HepG2 (cell line): ENCODE data around the gene TBC1D14. TPM values are rescaled to one million over a fixed set of nuclear protein-coding genes. Genes with fewer than 3 reads are reported as not detected.
A peak's percentile ranks its signal among the peaks of the same experiment; 100 is the strongest.

Experiments used
- CERS6 ChIP-seq: sonication (generic); formaldehyde crosslinking; IDR thresholded peaks from 2 replicates; pipeline ENCODE4 v1.5.0; 2020; ENCODE audit warnings: missing genetic modification reagents
- CHCHD3 ChIP-seq: sonication (generic); formaldehyde crosslinking; IDR thresholded peaks from 2 replicates; pipeline ENCODE4 v1.8.0; 2022; ENCODE audit warnings: mild to moderate bottlenecking, missing genetic modification reagents, moderate library complexity
- ZBTB40 ChIP-seq, 2 experiments: fragments of 450-650 bp in 1 of 2; sonication (generic) in 1 of 2; formaldehyde crosslinking in 1 of 2; IDR thresholded peaks; 2 replicates each; pipeline versions ENCODE4 v1.6.1 to v1.8.0; 2016 to 2022; ENCODE audit warnings: antibody characterized with exemption in 1 of 2, mild to moderate bottlenecking in 1 of 2, missing genetic modification reagents in 1 of 2
- ZNF407 ChIP-seq: sonication (generic); formaldehyde crosslinking; IDR thresholded peaks from one replicate; pipeline ENCODE4 v1.5.1; 2020; ENCODE audit warnings: mild to moderate bottlenecking, missing genetic modification reagents; ENCODE audit errors: not compliant biosample characterization
- ZNF800 ChIP-seq: sonication (generic); formaldehyde crosslinking; IDR thresholded peaks from 2 replicates; pipeline ENCODE4 v1.4.0; 2020; ENCODE audit warnings: missing genetic modification reagents
- polyA plus RNA-seq, 8 experiments: library from polyadenylated mRNA; depleted of rRNA in 3 of 8; stranded (reverse) in 7 of 8; unstranded in 1 of 8; fragments of >200 nt; fragmentation: Illumina TruSeq in 4 of 8; extraction: Trizol in 4 of 8; gene quantifications; 2 replicates each; pipeline versions ENCODE4 v1.2.1 to v1.2.3, GENCODE V29; 2011 to 2016; ENCODE audit warnings: low read depth in 4 of 8, missing spikeins in 1 of 8, mixed read lengths in 1 of 8; ENCODE audit not compliant: insufficient read depth in 1 of 8
- total RNA-seq, 5 experiments: library from RNA; depleted of rRNA; stranded (reverse); fragments of >200 nt; fragmentation: Illumina TruSeq; extraction: Trizol; gene quantifications; 2 replicates each; pipeline ENCODE4 v1.2.3, GENCODE V29; 2016; ENCODE audit warnings: low read depth in 1 of 5

TBC1D14 gene
- total and polyA plus RNA-seq, 2 of the 13 experiments (the other 11 are each of a cell fraction or from before 2014, with no cell fraction given) = 29.5 to 46.5 TPM

- TF ChIP-seq ZBTB40 (IDR thresholded peaks at IDR 0.05) (no peak), ZBTB40 (CRISPR knock-in tag; IDR thresholded peaks at IDR 0.05) (no peak; the same call in 1 of the 2 replicates), CHCHD3 (no peak), ZNF800 (CRISPR knock-in tag) (peak; percentile 54; the same call in 1 of the 2 replicates), ZNF407 (CRISPR knock-in tag) (no peak), CERS6 (CRISPR knock-in tag) (no peak)
Measured at GRCh38 chr4:6893449-6894085, 16.1 kb upstream of the TBC1D14 start (continued).
